Keratinocyte (primary cell): ENCODE measurements around the gene NOP9. TPM values are rescaled to one million over a fixed set of nuclear protein-coding genes. Genes with fewer than 3 reads are reported as not detected.
A peak's percentile ranks its signal among the peaks of the same experiment; 100 is the strongest.

ENCODE experiments used
- DNase-seq: peaks from one replicate; pipeline ENCODE4 v3.0.0-alpha.2; 2011; ENCODE audit warnings: low read depth, missing footprints, low spot score
- FAIRE-seq: peaks from 2 replicates; lab custom pipeline; 2011; peaks lifted over from hg19 to GRCh38; lab: Jason Lieb, UNC
- H2AFZ ChIP-seq: 2 replicates; pipeline ENCODE4 v1.6.0; 2012; ENCODE audit warnings: low read length, control low read depth, inconsistent platforms; ENCODE audit not compliant: control insufficient read depth
- H3K27ac ChIP-seq: 2 replicates; pipeline ENCODE4 v1.5.1; 2011; ENCODE audit warnings: low read length; ENCODE audit not compliant: control insufficient read depth, insufficient read depth
- H3K27me3 ChIP-seq: 3 replicates; pipeline ENCODE4 v1.6.0; 2011; ENCODE audit warnings: low read length; ENCODE audit not compliant: control insufficient read depth, insufficient read depth; ENCODE audit errors: extremely low read depth
- H3K36me3 ChIP-seq, 2 experiments: 2 replicates in 1 of 2; 3 replicates in 1 of 2; pipeline ENCODE4 v1.5.1; 2011; ENCODE audit warnings: low read length in 2 of 2, mild to moderate bottlenecking in 1 of 2; ENCODE audit not compliant: control insufficient read depth in 2 of 2, insufficient read depth in 2 of 2; ENCODE audit errors: extremely low read depth in 1 of 2
- H3K4me1 ChIP-seq: 3 replicates; pipeline ENCODE4 v1.5.1; 2011; ENCODE audit warnings: low read length; ENCODE audit not compliant: control insufficient read depth, insufficient read depth; ENCODE audit errors: extremely low read depth
- H3K4me2 ChIP-seq: 3 replicates; pipeline ENCODE4 v1.6.0; 2011; ENCODE audit warnings: low read depth, low read length; ENCODE audit not compliant: control insufficient read depth, insufficient read depth; ENCODE audit errors: extremely low read depth
- H3K4me3 ChIP-seq, 3 experiments: fragments of 200-600 bp in 1 of 3; sonication (generic) in 1 of 3; 2 replicates in 2 of 3; 3 replicates in 1 of 3; pipeline ENCODE4 v1.5.1; 2011 to 2016; ENCODE audit warnings: low read length in 3 of 3, mild to moderate bottlenecking in 3 of 3, control low read depth in 2 of 3, inconsistent platforms in 1 of 3, low read depth in 1 of 3, mixed read lengths in 1 of 3, mixed run types in 1 of 3, moderate library complexity in 1 of 3; ENCODE audit not compliant: control insufficient read depth in 2 of 3, insufficient read depth in 2 of 3; ENCODE audit errors: extremely low read depth in 1 of 3
- H3K79me2 ChIP-seq: 2 replicates; pipeline ENCODE4 v1.6.0; 2012; ENCODE audit warnings: low read length; ENCODE audit not compliant: control insufficient read depth, insufficient read depth
- H3K9ac ChIP-seq: 3 replicates; pipeline ENCODE4 v1.6.0; 2011; ENCODE audit warnings: low read length; ENCODE audit not compliant: control insufficient read depth, insufficient read depth; ENCODE audit errors: extremely low read depth
- H3K9me1 ChIP-seq: 3 replicates; pipeline ENCODE4 v1.6.0; 2011; ENCODE audit warnings: low read length; ENCODE audit not compliant: control insufficient read depth, insufficient read depth; ENCODE audit errors: extremely low read depth
- H3K9me3 ChIP-seq: 2 replicates; pipeline ENCODE4 v1.5.1; 2012; ENCODE audit warnings: low read depth, low read length; ENCODE audit not compliant: control insufficient read depth
- H4K20me1 ChIP-seq: 3 replicates; pipeline ENCODE4 v1.6.0; 2011; ENCODE audit warnings: low read length; ENCODE audit not compliant: control insufficient read depth, insufficient read depth; ENCODE audit errors: extremely low read depth
- EZH2 ChIP-seq: IDR thresholded peaks from one replicate; pipeline ENCODE4 v1.6.1; 2012; ENCODE audit warnings: inconsistent platforms, mild to moderate bottlenecking, low read length, moderate library complexity
- dilution Hi-C: fragments of 300-500 bp; cut with MboI; formaldehyde crosslinking; loops from one replicate; pipeline ENCODE4 v1.7.0; 2020; ENCODE audit warnings: low sequenced_read_pairs; ENCODE audit not compliant: extremely low pct_ligation_motif_present
- polyA plus RNA-seq, 5 experiments: library from polyadenylated mRNA; depleted of rRNA in 3 of 5; stranded (reverse) in 3 of 5; stranded (forward) in 1 of 5; unstranded in 1 of 5; fragments of >200 nt; gene quantifications; 1 replicate in 1 of 5; 2 replicates in 3 of 5; 3 replicates in 1 of 5; pipeline versions ENCODE4 v1.2.1 to v1.2.3, GENCODE V29; 2011 to 2012; ENCODE audit warnings: missing spikeins in 2 of 5, low read depth in 1 of 5, low replicate concordance in 1 of 5
- TF ChIP-seq, protein P1 (sequence below), 3 experiments: IDR thresholded peaks in 1 of 3; conservative IDR thresholded peaks in 1 of 3; optimal IDR thresholded peaks in 1 of 3; 2 replicates in 2 of 3; 3 replicates in 1 of 3; pipeline versions ENCODE3 to v1.5.1; 2011; ENCODE audit warnings: low read length in 3 of 3, mild to moderate bottlenecking in 3 of 3, moderate library complexity in 2 of 3, control low read depth in 1 of 3, inconsistent platforms in 1 of 3; ENCODE audit not compliant: insufficient read depth in 2 of 3; ENCODE audit errors: extremely low read depth in 1 of 3

The NOP9 gene
- polyA plus RNA-seq, 1 donor (not counting 4 experiments of a cell fraction or from before 2014, with no cell fraction given): 19.9 TPM

DNA sequence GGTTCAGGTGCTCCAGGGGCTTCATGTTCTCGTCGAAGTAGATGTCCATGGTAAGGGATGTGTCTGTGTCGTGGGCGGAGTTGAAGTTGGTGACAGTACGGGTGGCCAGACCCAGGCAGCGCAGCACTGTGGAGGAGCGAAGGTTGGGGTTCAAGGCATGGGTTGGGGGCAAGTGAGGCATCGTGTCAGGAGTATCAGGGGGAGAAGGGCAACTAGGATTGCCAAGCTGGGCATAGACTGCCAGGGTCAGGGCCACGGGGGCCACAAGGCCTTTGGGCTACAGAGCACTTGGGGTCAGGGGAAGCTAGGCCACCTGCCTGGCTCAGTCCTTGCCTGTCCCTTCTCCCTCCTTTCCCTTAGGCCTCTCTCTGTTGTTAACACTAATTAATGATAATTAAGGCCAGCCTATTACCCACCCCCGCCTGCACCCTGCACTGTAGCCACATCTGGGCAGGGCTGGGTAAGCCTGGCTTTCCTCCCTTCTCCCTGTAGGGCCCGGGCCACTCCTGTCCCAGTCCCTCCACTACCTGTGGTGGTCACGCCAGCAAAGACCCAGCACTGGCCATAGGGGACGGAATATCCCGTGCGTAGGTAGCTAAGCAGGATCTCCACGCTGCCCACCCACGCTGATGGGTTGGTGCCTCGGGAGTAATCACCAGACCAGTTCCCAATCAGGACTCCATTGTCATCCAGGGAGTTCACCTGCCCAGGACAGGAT lies 40.9 kb upstream of the NOP9 start:
- Histone ChIP-seq H4K20me1 (no peaks in the 10 kb centered on the region), H3K4me1 (peaks cover 19% of the 10 kb centered on the region), H3K4me3 (peak overlapping the region in 1 of 3 experiments; percentile 27), H3K36me3 (peaks cover 12 to 18% of the 10 kb centered on the region in 2 experiments), H3K27ac (no peak overlapping the region), H3K9me1 (no peaks in the 10 kb centered on the region), H3K4me2 (peak overlapping the region; percentile 45), H2AFZ (peak overlapping the region; percentile 71), H3K79me2 (no peaks in the 10 kb centered on the region), H3K9ac (no peak overlapping the region), H3K9me3 (no peaks in the 10 kb centered on the region), H3K27me3 (no peaks in the 10 kb centered on the region)
- FAIRE-seq: no peak
- dilution Hi-C loops: no loop called here
- no peak for DNase-seq
- TF ChIP-seq, protein P1, sequence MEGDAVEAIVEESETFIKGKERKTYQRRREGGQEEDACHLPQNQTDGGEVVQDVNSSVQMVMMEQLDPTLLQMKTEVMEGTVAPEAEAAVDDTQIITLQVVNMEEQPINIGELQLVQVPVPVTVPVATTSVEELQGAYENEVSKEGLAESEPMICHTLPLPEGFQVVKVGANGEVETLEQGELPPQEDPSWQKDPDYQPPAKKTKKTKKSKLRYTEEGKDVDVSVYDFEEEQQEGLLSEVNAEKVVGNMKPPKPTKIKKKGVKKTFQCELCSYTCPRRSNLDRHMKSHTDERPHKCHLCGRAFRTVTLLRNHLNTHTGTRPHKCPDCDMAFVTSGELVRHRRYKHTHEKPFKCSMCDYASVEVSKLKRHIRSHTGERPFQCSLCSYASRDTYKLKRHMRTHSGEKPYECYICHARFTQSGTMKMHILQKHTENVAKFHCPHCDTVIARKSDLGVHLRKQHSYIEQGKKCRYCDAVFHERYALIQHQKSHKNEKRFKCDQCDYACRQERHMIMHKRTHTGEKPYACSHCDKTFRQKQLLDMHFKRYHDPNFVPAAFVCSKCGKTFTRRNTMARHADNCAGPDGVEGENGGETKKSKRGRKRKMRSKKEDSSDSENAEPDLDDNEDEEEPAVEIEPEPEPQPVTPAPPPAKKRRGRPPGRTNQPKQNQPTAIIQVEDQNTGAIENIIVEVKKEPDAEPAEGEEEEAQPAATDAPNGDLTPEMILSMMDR (optimal IDR thresholded peaks at IDR 0.05 in 1 of 3, IDR thresholded peaks at IDR 0.05 in 1 of 3, conservative IDR thresholded peaks at IDR 0.05 in 1 of 3; ENCODE audit: extremely low read depth in 1 of 3, insufficient read depth in 2 of 3, low read length in 3 of 3): no peak
- no peak for TF ChIP-seq EZH2

DNA sequence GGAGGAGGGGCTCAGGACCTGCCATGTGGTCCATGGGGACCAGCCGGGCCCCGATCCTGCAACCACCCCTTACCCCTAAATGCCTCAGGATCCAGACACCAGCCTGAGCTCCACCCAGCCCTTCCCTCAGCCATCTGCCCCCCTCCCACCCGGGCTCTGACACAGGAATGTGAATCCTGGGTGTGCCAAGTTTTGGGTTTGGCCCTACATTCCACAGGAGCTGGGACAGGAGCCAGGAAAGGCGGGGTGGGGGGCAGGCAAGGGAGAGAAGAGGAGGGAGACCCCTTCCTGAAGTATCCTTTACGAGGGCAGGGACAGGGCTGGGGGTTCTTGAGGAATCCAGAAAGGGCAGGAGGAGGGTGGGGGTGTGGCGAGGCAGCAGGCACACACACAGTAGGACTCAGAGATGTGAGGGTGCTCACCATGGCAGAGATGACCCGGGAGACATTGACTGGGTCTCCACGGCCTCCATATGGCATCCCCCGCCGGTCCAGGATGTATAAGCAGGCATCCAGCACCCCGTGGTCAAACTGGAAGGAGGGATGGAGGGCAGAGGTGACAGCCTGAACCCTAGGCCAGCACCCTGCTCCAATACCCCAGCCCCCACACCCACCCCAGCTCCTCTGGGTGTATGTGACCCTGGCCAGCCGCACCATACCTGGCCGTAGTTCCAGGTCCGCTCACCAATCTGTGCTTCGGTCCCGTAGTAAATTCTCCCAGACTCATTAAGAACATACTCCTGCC lies 40.2 kb upstream of the NOP9 start:
- Histone ChIP-seq H3K27ac (no peak overlapping the region), H3K4me1 (peaks cover 26% of the 10 kb centered on the region), H3K4me3 (no peak overlapping the region), H3K9ac (peak overlapping the region; percentile 9), H3K9me1 (no peaks in the 10 kb centered on the region), H2AFZ (peak overlapping the region; percentile 71), H3K36me3 (peaks cover 9 to 18% of the 10 kb centered on the region in 2 experiments), H3K9me3 (no peaks in the 10 kb centered on the region), H3K4me2 (peak overlapping the region; percentile 45), H3K79me2 (no peaks in the 10 kb centered on the region), H3K27me3 (no peaks in the 10 kb centered on the region), H4K20me1 (no peaks in the 10 kb centered on the region)
- FAIRE-seq (no peak), DNase-seq (no peak)
- TF ChIP-seq, protein P1 (optimal IDR thresholded peaks at IDR 0.05 in 1 of 3, IDR thresholded peaks at IDR 0.05 in 1 of 3, conservative IDR thresholded peaks at IDR 0.05 in 1 of 3; ENCODE audit: extremely low read depth in 1 of 3, insufficient read depth in 2 of 3, low read length in 3 of 3): no peak
- TF ChIP-seq EZH2: no peak
- dilution Hi-C loops: no loop called here
